HEK293 (cell line): ENCODE data around the gene XPOT.

Experiments
- YY1 ChIP-seq: fragments of 450-650 bp; formaldehyde crosslinking; IDR thresholded peaks from 2 replicates; pipeline ENCODE4 v1.5.1; 2018; ENCODE audit warnings: missing biosample characterization, missing genetic modification characterization
- ZBTB1 ChIP-seq: fragments of 450-650 bp; formaldehyde crosslinking; IDR thresholded peaks from 2 replicates; pipeline ENCODE4 v1.5.1; 2016; ENCODE audit warnings: missing biosample characterization, missing genetic modification characterization
- TF ChIP-seq, protein P1 (sequence below): fragments of 450-650 bp; formaldehyde crosslinking; IDR thresholded peaks from 2 replicates; pipeline ENCODE4 v1.5.1; 2016; ENCODE audit warnings: missing biosample characterization, missing genetic modification characterization

DNA sequence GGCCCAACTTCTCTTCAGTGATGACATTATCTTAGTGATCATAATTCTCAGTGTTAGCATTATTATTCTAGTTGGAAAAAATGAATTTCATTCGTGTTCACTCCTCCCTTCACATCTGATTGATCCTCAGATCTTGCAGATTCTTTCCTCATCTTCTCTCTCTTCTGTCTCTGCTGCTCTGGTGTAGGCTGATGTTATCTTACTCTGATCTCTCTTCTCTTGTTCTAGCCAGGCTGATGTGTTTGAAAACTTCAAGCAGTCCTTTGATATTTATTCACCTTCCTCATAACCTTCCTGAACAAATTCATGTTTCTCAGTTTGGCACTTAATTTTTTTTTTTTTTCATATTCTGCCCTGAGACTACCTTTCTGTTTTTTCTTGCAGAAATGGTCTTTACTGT is 42.1 kb downstream of the XPOT start:
- no peak for TF ChIP-seq ZBTB1 (tag by site-specific recombination)
- TF ChIP-seq, protein P1, sequence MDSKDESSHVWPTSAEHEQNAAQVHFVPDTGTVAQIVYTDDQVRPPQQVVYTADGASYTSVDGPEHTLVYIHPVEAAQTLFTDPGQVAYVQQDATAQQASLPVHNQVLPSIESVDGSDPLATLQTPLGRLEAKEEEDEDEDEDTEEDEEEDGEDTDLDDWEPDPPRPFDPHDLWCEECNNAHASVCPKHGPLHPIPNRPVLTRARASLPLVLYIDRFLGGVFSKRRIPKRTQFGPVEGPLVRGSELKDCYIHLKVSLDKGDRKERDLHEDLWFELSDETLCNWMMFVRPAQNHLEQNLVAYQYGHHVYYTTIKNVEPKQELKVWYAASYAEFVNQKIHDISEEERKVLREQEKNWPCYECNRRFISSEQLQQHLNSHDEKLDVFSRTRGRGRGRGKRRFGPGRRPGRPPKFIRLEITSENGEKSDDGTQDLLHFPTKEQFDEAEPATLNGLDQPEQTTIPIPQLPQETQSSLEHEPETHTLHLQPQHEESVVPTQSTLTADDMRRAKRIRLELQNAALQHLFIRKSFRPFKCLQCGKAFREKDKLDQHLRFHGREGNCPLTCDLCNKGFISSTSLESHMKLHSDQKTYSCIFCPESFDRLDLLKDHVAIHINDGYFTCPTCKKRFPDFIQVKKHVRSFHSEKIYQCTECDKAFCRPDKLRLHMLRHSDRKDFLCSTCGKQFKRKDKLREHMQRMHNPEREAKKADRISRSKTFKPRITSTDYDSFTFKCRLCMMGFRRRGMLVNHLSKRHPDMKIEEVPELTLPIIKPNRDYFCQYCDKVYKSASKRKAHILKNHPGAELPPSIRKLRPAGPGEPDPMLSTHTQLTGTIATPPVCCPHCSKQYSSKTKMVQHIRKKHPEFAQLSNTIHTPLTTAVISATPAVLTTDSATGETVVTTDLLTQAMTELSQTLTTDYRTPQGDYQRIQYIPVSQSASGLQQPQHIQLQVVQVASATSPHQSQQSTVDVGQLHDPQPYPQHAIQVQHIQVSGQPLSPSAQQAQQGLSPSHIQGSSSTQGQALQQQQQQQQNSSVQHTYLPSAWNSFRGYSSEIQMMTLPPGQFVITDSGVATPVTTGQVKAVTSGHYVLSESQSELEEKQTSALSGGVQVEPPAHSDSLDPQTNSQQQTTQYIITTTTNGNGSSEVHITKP (tag by site-specific recombination), result no peak
- no peak for TF ChIP-seq YY1 (tag by site-specific recombination)
